Activated T-cell treated with anti-CD3 and anti-CD28 coated beads for 48 hours (primary cell): ENCODE data around the gene XYLT1.
"Not testable (repeated sequence)": the region's sequence is repeated elsewhere in the genome, so short reads cannot be mapped to it uniquely, and the experiment has no call there.

Experiments used
- DNase-seq: peaks from one replicate; pipeline ENCODE4 v3.0.0-alpha.2; 2020; ENCODE audit warnings: low read depth

The XYLT1 gene

GRCh38 chr16:17335406-17335805 lies 135.4 kb downstream of the XYLT1 start:
- not testable (repeated sequence) for DNase-seq

- DNase-seq, result no peak
These were observed 136.7 kb downstream of the XYLT1 start for GRCh38 chr16:17334096-17334495.

DNA sequence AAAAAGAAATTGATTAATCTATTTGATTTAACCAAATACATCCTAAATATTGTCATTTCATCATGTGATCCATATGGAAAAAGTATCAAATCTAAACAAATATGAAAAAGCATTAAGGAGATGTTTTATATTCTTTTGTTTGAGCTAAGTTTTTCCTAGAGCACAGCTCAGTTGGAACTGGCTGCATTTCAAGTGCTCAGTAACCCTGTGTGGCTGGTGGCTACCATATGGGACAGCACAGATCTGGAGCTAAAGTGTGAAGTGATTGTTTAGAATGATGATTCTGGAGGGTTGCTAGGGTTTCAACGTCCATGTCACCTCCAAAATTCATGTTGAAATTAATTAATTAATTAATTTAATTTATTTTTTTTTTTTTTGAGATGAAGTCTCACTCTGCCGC lies 137.5 kb downstream of the XYLT1 start:
- DNase-seq, result no peak

DNA sequence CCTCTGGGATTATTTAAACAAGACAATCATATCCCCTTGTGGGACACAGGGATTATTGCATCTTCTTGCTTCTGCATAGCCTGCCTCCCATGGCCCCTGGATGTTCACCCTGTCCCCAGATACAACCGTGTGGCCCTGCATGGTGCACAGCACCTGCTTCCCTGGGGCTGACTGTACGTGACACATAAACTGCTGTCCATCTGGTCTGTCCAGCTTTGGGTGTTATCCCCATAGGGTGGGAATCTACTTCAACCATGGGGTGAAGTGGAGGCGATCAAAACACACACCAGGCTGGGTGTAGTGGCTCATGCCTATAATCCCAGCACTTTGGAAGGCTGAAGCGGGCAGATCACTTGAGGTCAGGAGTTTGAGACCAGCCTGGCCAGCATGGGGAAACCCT lies 138.8 kb downstream of the XYLT1 start:
- no peak for DNase-seq

DNA sequence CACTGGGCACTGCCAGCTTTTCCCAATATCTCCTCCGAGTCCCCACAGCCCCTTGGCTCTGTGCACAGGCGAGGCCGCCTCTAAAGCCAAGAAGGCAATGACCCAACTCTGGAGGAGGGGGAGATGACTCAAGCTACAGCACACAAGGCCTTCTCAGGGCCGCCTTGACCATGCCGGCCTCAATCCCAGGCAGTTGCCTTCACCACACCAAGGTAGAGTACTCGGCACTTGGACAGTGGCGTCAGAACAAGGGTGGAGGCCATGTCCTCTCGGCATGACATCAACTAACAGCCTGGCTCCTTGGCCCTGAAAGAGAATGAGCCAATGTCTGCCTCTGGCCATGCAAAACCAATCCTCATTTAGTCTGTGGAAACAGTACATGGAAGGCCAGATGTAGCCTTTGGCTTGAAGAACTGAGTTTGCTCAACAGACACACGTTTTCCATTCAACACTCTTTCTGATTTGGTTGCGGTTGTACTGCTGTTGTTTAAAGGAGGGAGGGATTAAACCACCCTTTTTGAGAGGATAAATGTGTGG lies 139.6 kb downstream of the XYLT1 start:
- no peak for DNase-seq

GRCh38 chr16:17330044-17330443 lies 140.7 kb downstream of the XYLT1 start:
- no peak for DNase-seq

GRCh38 chr16:17329391-17329790 lies 141.4 kb downstream of the XYLT1 start:
- DNase-seq, result no peak

- no peak for DNase-seq
These were observed 141.8 kb downstream of the XYLT1 start for GRCh38 chr16:17328932-17329331.

DNA sequence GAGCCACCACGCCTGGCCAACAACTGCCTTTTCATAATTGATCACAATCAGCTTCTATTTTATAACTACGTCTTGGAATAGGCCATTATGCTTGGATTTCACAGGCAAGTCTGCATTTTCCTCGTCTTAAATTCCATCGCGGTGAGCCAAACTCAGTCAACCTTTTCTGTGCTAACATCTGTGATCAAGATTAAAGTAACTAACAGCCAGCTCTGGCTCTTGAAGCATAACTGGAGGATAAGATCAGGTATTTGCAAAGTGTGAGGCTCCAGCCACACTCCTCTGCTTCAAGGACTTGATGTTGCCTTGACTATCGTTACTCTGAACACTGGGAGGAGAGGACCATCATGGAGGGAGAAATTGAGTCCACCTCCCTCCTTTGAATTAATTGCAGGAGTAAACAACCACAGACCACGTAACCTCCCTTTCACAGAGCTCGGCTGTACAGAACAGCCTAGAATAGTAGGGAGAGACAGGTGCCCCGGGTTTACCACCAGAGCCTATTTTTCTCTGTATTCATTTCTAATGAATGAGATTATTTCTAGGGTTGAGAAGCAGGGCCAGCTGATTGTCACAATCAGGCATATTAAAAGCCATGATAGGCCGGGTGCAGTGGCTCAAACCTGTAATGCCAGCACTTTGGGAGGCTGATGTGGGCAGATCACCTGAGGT lies 143.0 kb downstream of the XYLT1 start:
- DNase-seq, result no peak

GRCh38 chr16:17325476-17326143 lies 145.2 kb downstream of the XYLT1 start:
- no peak for DNase-seq

- DNase-seq, result no peak
These were observed 146.3 kb downstream of the XYLT1 start for GRCh38 chr16:17324451-17324850.

DNA sequence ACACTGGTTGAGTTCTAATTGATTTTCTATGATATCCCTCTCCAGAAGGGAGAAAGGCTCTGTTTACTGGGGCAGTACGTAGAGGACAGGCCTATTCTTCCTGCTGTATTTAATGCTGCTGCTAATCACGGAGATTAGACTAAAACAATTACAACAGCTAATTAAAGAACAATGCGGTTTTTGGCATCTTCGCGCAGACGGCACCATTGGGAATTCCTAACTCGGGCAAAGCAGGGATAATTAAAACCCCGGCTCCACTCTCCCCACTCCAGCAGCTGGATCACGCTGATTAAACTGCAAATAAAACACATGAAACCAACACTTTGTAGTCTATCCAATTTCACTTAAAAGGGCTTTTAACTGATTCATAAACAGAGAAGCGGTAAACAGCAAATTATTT lies 147.6 kb downstream of the XYLT1 start:
- DNase-seq, result no peak

- no peak for DNase-seq
These were observed 148.9 kb downstream of the XYLT1 start for GRCh38 chr16:17321824-17322223.

- DNase-seq, result no peak
These were observed 150.8 kb downstream of the XYLT1 start for GRCh38 chr16:17320009-17320408.

DNA sequence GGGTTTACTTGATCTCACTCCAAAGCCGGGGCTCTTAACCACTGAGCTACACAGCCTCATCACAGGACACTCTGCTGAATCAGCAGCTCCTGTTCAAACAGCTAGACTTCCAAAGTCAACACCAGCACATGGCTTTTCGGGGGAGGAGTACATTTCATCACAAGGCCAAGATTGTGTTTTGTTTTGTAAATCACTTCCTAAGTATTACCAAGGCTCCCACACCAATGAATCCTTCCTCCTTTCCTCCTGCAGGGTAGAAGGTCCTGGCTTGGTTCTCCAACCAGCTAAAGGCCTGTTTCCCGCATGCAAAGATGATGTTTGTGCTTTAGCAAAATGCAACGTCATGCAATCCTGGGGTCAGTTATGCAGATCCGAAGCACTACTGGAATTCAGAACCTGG lies 152.5 kb downstream of the XYLT1 start:
- no peak for DNase-seq

DNA sequence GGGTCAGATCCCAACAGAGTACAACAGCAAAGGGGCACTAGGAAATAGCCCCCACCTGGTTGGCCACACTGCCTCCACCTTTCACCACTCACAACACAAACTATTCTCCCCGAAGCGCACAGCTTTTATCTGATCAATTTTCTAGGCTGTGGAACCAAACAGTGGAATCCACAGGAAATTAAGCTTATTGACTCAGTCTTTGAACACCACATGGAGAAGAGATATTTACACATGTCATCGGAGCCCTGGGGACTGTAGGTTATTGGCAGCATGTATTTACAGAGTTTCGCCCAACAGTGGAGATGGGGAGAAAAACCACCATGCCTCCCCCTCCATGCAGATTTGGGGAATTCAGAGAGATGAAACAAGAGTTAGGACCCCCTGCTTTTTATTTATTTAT lies 154.8 kb downstream of the XYLT1 start:
- no peak for DNase-seq

GRCh38 chr16:17313793-17314547 lies 156.8 kb downstream of the XYLT1 start:
- DNase-seq, result no peak

DNA sequence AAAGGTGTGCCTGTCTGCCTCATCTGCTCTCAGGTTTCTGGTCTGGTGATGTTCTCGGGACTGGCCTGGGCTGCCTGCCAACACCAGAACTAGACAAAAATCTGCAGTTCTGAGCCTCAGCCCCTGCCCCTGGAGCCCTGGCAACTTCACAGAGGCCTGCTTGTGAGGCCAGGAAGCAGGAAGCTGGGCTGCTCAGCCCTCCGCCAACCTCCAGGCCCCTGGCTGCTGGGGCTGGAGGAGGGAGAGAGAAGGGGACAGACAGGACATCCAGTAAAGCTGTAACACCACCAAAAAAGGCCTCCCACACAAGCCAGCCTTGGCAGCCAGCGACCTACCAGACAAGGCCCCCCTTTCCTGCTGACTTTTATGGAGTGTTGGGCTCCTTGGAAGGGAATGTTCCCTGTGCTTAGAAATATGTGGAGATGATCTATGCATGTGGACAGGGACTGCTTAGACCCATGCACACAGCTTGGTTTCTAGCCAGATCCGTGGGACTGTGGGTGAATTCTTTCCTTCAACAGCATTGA lies 157.6 kb downstream of the XYLT1 start:
- DNase-seq, result no peak

- DNase-seq, result no peak
These were observed 158.6 kb downstream of the XYLT1 start for GRCh38 chr16:17312094-17312710.

DNA sequence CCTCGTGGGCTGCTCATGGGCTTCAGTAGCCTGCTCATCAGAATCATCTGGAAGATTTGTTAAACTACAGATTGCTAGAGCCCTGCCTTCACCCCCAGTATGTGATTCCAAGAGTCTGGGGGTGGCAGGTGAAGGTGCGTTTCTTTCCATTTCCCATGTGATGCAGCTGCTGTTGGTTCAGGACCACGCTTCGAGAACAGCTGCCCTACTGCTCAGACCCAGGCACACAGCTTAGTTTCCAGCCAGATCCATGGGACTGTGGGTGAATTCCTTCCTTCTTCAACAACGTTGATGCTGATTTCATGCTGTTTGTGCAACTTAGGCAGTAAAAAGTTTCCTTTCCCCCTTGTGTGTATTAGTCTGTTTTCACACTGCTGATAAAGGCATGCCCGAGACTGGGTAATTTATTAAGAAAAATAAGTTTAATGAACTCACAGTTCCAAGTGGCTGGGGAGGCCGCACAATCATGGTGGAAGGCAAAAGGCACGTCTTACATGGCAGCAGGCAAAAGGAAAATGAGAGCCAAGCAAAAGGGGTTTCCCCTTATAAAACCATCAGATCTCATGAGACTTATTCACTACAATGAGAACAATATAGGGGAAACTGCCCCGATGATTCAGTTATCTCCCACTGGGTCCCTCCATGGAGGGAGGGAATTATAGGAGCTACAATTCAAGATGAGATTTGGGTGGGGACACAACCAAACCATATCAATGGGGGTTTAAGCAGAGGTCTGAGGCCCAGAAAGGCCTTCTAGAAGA lies 159.2 kb downstream of the XYLT1 start:
- DNase-seq, result no peak

DNA sequence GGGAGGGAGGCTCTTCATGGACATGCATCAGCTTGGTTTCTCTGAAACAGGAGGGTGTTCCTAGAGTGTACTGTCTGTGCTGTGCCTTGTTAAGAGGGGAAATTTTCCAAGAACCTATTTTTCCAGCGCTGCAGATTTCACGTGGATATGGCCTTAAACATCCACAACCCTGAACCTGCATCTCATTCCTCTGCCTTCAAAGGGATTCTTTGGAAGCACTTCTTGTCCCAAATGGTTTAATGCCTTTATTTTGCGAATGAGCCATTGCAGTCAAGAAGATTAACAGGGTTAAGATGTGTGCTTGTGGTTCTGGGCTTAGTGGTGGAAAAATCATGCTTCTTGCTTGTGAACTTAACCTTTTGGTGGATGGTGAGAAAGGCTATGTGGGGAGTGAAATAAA lies 161.2 kb downstream of the XYLT1 start:
- DNase-seq, result no peak

GRCh38 chr16:17308186-17308585 lies 162.6 kb downstream of the XYLT1 start:
- no peak for DNase-seq
